Naive B cell (primary cell): ENCODE results near the gene SBF2. TPM values are rescaled to one million over a fixed set of nuclear protein-coding genes. Genes with fewer than 3 reads are reported as not detected.
A peak's percentile ranks its signal among the peaks of the same experiment; 100 is the strongest.
"Not testable (repeated sequence)": the region's sequence is repeated elsewhere in the genome, so short reads cannot be mapped to it uniquely, and the experiment has no call there.

Experiments used
- ATAC-seq, 2 donors: fragments of 150-1000 bp; cut with Tn5 transposase; 2 replicates each; pipeline ENCODE4 v1.10.0; 2021; ENCODE audit warnings: low read depth in 2 of 2, mild to moderate bottlenecking in 2 of 2, moderate library complexity in 2 of 2
- DNase-seq: peaks from one replicate; pipeline ENCODE4 v3.0.0; 2022
- H3K27ac Mint-ChIP-seq, 6 donors: one replicate each; pipeline ENCODE4 v1.8.0; 2020 to 2022; ENCODE audit warnings: mild to moderate bottlenecking in 6 of 6, mixed read lengths in 6 of 6, moderate library complexity in 5 of 6, inconsistent platforms in 2 of 6
- H3K27me3 Mint-ChIP-seq, 3 donors: one replicate each; pipeline ENCODE4 v1.8.0; 2021 to 2022; ENCODE audit warnings: mixed read lengths in 3 of 3, mild to moderate bottlenecking in 1 of 3
- H3K36me3 Mint-ChIP-seq, 2 donors: one replicate each; pipeline ENCODE4 v1.8.0; 2020 to 2022; ENCODE audit warnings: mixed read lengths in 2 of 2, inconsistent platforms in 1 of 2, mild to moderate bottlenecking in 1 of 2
- H3K4me1 Mint-ChIP-seq, 3 donors: one replicate each; pipeline ENCODE4 v1.8.0; 2020 to 2022; ENCODE audit warnings: mixed read lengths in 3 of 3, inconsistent platforms in 1 of 3, mild to moderate bottlenecking in 1 of 3, moderate library complexity in 1 of 3
- H3K4me3 Mint-ChIP-seq, 8 donors: one replicate each; pipeline ENCODE4 v1.8.0; 2020 to 2022; ENCODE audit warnings: mild to moderate bottlenecking in 8 of 8, mixed read lengths in 8 of 8, moderate library complexity in 8 of 8, inconsistent platforms in 2 of 8
- H3K9me3 Mint-ChIP-seq, 7 donors: one replicate each; pipeline ENCODE4 v1.8.0; 2020 to 2022; ENCODE audit warnings: mixed read lengths in 7 of 7, mild to moderate bottlenecking in 5 of 7, inconsistent platforms in 2 of 7, moderate library complexity in 1 of 7
- polyA plus RNA-seq, 6 donors: library from polyadenylated mRNA; unstranded; fragments of 300-500 nt; fragmentation: Illumina TruSeq; gene quantifications; one replicate each; pipeline ENCODE4 v1.2.3, GENCODE V29; 2021; ENCODE audit warnings: low read depth in 6 of 6

SBF2 gene
- polyA plus RNA-seq, 6 donors from 2014 or later: 2.4 to 8.5 (median 3.1) TPM

GRCh38 chr11:10048350-10048749, 245.7 kb downstream of the SBF2 start:
- no peak overlapping the region for H3K27ac Mint-ChIP-seq
- H3K9me3 Mint-ChIP-seq: peaks cover 3 to 26% (median 18%) of the 10 kb centered on the region in 7 donors
- DNase-seq (no peak), ATAC-seq (no peak)
- H3K4me1 Mint-ChIP-seq: peaks cover 0 to 6% (median 0%) of the 10 kb centered on the region in 3 donors
- no peaks in the 10 kb centered on the region for H3K27me3 Mint-ChIP-seq
- H3K36me3 Mint-ChIP-seq: no peaks in the 10 kb centered on the region
- H3K4me3 Mint-ChIP-seq: no peak overlapping the region

GRCh38 chr11:10044618-10045017, 249.4 kb downstream of the SBF2 start:
- Mint-ChIP-seq H3K9me3 (peaks cover 3 to 30% (median 19%) of the 10 kb centered on the region in 7 donors), H3K4me1 (peaks cover 6 to 13% (median 12%) of the 10 kb centered on the region in 3 donors), H3K36me3 (peaks cover 0 to 10% of the 10 kb centered on the region in 2 donors), H3K4me3 (peak overlapping the region in 1 of 8 donors; percentile 31), H3K27ac (peak overlapping the region in 1 of 6 donors; percentile 61), H3K27me3 (no peaks in the 10 kb centered on the region)
- no peak for DNase-seq
- no peak for ATAC-seq

- peaks cover 3 to 30% (median 19%) of the 10 kb centered on the region in 7 donors for H3K9me3 Mint-ChIP-seq
- H3K36me3 Mint-ChIP-seq: peaks cover 0 to 10% of the 10 kb centered on the region in 2 donors
- ATAC-seq: no peak
- peaks cover 6 to 13% (median 12%) of the 10 kb centered on the region in 3 donors for H3K4me1 Mint-ChIP-seq
- no peak overlapping the region for H3K27ac Mint-ChIP-seq
- no peak overlapping the region for H3K4me3 Mint-ChIP-seq
- H3K27me3 Mint-ChIP-seq: no peaks in the 10 kb centered on the region
- DNase-seq: no peak
These were observed 251.3 kb downstream of the SBF2 start for GRCh38 chr11:10042699-10043098.

GRCh38 chr11:10041748-10042446, 252.1 kb downstream of the SBF2 start:
- Mint-ChIP-seq H3K36me3 (peaks cover 0 to 10% of the 10 kb centered on the region in 2 donors), H3K4me3 (no peak overlapping the region), H3K27me3 (no peaks in the 10 kb centered on the region)

GRCh38 chr11:10041332-10041731, 252.7 kb downstream of the SBF2 start:
- H3K9me3 Mint-ChIP-seq: peaks cover 3 to 24% (median 17%) of the 10 kb centered on the region in 7 donors
- no peaks in the 10 kb centered on the region for H3K27me3 Mint-ChIP-seq
- H3K4me3 Mint-ChIP-seq: no peak overlapping the region
- DNase-seq: no peak
- ATAC-seq: no peak
- peaks cover 6 to 13% (median 12%) of the 10 kb centered on the region in 3 donors for H3K4me1 Mint-ChIP-seq
- H3K27ac Mint-ChIP-seq: no peak overlapping the region
- peaks cover 0 to 10% of the 10 kb centered on the region in 2 donors for H3K36me3 Mint-ChIP-seq

More at GRCh38 chr11:10041748-10042446, 252.1 kb downstream of the SBF2 start:
- peak overlapping the region in 2 of 6 donors; percentile 19 to 31 for H3K27ac Mint-ChIP-seq
- DNase-seq (peak; percentile 2), ATAC-seq (peak; percentile 41 to 68)
- peaks cover 6 to 13% (median 12%) of the 10 kb centered on the region in 3 donors for H3K4me1 Mint-ChIP-seq
- peaks cover 3 to 27% (median 19%) of the 10 kb centered on the region in 7 donors for H3K9me3 Mint-ChIP-seq

- ATAC-seq: no peak
- peaks cover 0 to 14% (median 6%) of the 10 kb centered on the region in 7 donors for H3K9me3 Mint-ChIP-seq
- no peaks in the 10 kb centered on the region for H3K27me3 Mint-ChIP-seq
- H3K27ac Mint-ChIP-seq: no peak overlapping the region
- peaks cover 6 to 13% (median 12%) of the 10 kb centered on the region in 3 donors for H3K4me1 Mint-ChIP-seq
- no peak for DNase-seq
- H3K36me3 Mint-ChIP-seq: peaks cover 0 to 10% of the 10 kb centered on the region in 2 donors
- H3K4me3 Mint-ChIP-seq: no peak overlapping the region
These were observed 255.3 kb downstream of the SBF2 start for GRCh38 chr11:10038521-10039302.

- H3K27ac Mint-ChIP-seq: peak overlapping the region in 1 of 6 donors; percentile 50
- ATAC-seq, H3K9me3 Mint-ChIP-seq, H3K36me3 Mint-ChIP-seq, H3K4me1 Mint-ChIP-seq, H3K27me3 Mint-ChIP-seq, H3K4me3 Mint-ChIP-seq, DNase-seq: not testable (repeated sequence)
These were observed 258.1 kb downstream of the SBF2 start for GRCh38 chr11:10035932-10036331.

GRCh38 chr11:10032935-10033334, 261.1 kb downstream of the SBF2 start:
- Mint-ChIP-seq H3K27ac (no peak overlapping the region), H3K36me3 (peaks cover 7 to 8% of the 10 kb centered on the region in 2 donors), H3K4me1 (no peaks in the 10 kb centered on the region), H3K27me3 (no peaks in the 10 kb centered on the region), H3K9me3 (peaks cover 0 to 7% (median 2%) of the 10 kb centered on the region in 7 donors), H3K4me3 (no peak overlapping the region)
- DNase-seq: no peak
- no peak for ATAC-seq

- Mint-ChIP-seq H3K4me1 (no peaks in the 10 kb centered on the region), H3K9me3 (no peaks in the 10 kb centered on the region), H3K27me3 (no peaks in the 10 kb centered on the region), H3K4me3 (no peak overlapping the region), H3K27ac (no peak overlapping the region), H3K36me3 (peaks cover 13 to 16% of the 10 kb centered on the region in 2 donors)
- no peak for DNase-seq
- ATAC-seq: no peak
These were observed 263.9 kb downstream of the SBF2 start for GRCh38 chr11:10030122-10030490.

- no peak for ATAC-seq
- H3K36me3 Mint-ChIP-seq: peaks cover 13 to 16% of the 10 kb centered on the region in 2 donors
These were observed 264.5 kb downstream of the SBF2 start for GRCh38 chr11:10029386-10030121.

GRCh38 chr11:10026514-10026913, 267.5 kb downstream of the SBF2 start:
- H3K27me3 Mint-ChIP-seq: no peaks in the 10 kb centered on the region
- no peak overlapping the region for H3K4me3 Mint-ChIP-seq
- no peaks in the 10 kb centered on the region for H3K9me3 Mint-ChIP-seq
- H3K36me3 Mint-ChIP-seq: peaks cover 13 to 16% of the 10 kb centered on the region in 2 donors
- no peak for DNase-seq
- ATAC-seq: no peak
- H3K27ac Mint-ChIP-seq: no peak overlapping the region
- no peaks in the 10 kb centered on the region for H3K4me1 Mint-ChIP-seq

More at GRCh38 chr11:10029386-10030121, 264.5 kb downstream of the SBF2 start:
- no peaks in the 10 kb centered on the region for H3K27me3 Mint-ChIP-seq
- peak overlapping the region in 1 of 6 donors; percentile 34 for H3K27ac Mint-ChIP-seq
- no peaks in the 10 kb centered on the region for H3K9me3 Mint-ChIP-seq
- H3K4me1 Mint-ChIP-seq: no peaks in the 10 kb centered on the region
- no peak overlapping the region for H3K4me3 Mint-ChIP-seq
- no peak for DNase-seq

- DNase-seq: no peak
- no peak for ATAC-seq
- H3K27ac Mint-ChIP-seq: no peak overlapping the region
- no peaks in the 10 kb centered on the region for H3K27me3 Mint-ChIP-seq
- H3K36me3 Mint-ChIP-seq: peaks cover 5 to 8% of the 10 kb centered on the region in 2 donors
- H3K9me3 Mint-ChIP-seq: no peaks in the 10 kb centered on the region
- H3K4me1 Mint-ChIP-seq: no peaks in the 10 kb centered on the region
- H3K4me3 Mint-ChIP-seq: no peak overlapping the region
These were observed 270.8 kb downstream of the SBF2 start for GRCh38 chr11:10023212-10023611.

GRCh38 chr11:10022764-10023163, 271.3 kb downstream of the SBF2 start:
- Mint-ChIP-seq H3K27ac (no peak overlapping the region), H3K27me3 (no peaks in the 10 kb centered on the region), H3K4me3 (no peak overlapping the region), H3K36me3 (peaks cover 5 to 8% of the 10 kb centered on the region in 2 donors), H3K9me3 (no peaks in the 10 kb centered on the region), H3K4me1 (no peaks in the 10 kb centered on the region)
- DNase-seq (no peak), ATAC-seq (no peak)
